Hematopoietic multipotent progenitor cell treated with erythropoietin and hydrocortisone succinate and interleukin-3 and kit ligand, for 15 days (in vitro differentiated cells): ENCODE measurements around the gene ATP8A2.
"Not testable (repeated sequence)": the region's sequence is repeated elsewhere in the genome, so short reads cannot be mapped to it uniquely, and the experiment has no call there.

Experiments
- DNase-seq: peaks from one replicate; pipeline ENCODE4 v3.0.0-alpha.2; 2015; ENCODE audit warnings: low spot score

ATP8A2 gene

DNA sequence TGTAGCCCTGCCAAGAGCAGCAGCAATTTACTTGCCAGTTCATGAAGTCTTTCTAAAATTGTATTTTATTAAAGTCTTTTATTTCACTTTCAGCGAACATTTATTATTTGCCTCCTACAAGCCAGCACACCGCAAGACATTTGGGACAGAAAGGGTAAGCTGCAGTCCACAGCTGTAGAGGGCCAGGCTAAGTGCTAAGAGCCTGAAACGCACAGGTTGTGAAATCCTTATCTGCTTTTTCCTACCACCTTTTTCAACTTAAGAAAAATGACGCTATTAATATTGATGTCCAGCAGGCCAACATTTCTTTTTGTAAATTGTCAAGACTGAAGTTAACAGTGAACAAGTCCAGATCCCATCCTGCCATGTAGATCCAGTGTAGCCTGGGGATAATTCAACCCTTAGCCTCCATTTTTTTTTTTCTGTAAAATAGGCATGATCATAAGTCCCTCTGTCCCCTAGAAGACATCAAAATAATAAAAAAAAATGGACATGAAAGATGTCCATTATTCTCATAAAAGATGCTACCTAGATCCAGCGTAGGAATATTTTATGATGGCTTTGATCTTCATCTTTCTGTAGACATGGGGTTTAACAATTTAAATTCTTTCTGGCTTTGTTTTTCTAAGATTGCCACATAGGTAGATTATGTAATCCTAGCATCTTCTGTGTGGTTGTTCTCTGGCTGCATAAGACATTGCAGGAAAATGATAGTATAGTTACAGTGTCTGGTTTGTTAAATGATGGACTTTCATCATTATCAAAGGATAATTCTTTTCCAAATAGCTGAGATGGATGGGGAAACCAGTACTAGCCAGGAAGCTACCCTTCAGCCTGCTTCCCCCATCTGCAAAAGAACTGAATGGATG lies 551.7 kb downstream of the ATP8A2 start:
- no peak for DNase-seq

- no peak for DNase-seq
Measured at GRCh38 chr13:25927363-25927762, 555.6 kb downstream of the ATP8A2 start.

GRCh38 chr13:25927932-25928331 lies 556.2 kb downstream of the ATP8A2 start:
- DNase-seq: no peak

- DNase-seq: no peak
Measured at GRCh38 chr13:25928941-25929505, 557.2 kb downstream of the ATP8A2 start.

- DNase-seq: no peak
Measured at GRCh38 chr13:25929816-25930215, 558.0 kb downstream of the ATP8A2 start.

GRCh38 chr13:25930653-25931052 lies 558.9 kb downstream of the ATP8A2 start:
- no peak for DNase-seq

DNA sequence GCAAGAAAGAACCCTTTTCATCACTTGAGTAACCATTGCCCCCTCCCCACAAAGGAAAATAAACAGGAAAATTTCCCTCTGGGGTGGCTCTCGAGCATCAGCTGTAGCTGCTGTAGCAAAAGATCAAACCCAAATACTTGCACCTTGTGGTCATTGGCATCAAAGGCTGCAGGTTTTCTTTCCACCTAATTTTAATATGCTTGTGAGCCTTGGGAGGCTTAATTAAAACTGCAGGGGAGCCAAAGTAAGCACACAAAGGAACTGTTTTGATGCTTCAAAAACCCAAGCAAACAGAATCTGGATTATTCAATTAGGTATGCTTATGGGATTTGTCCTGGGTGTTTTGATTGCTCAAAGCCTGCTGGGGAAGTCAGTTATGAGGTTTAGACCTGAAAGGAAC lies 560.6 kb downstream of the ATP8A2 start:
- DNase-seq: no peak

DNA sequence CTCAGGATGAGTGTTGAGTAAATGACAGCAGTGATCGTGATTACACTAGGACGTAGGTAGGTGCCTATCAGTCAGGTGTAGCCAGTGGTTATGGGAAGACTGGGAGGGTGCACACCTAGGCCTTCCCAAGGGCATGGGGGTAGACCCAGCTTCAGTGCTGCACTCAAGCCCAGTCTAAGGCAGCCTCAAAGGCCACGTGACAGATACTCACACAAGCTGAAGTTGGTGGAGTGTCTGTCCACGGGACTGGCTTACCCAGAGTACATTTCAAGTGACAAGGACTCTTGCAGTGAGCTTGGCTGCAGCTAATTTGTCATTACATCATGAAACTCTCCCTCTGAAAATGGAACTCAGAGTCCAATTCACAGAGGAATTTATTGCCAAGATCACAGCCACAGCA lies 561.7 kb downstream of the ATP8A2 start:
- no peak for DNase-seq

DNA sequence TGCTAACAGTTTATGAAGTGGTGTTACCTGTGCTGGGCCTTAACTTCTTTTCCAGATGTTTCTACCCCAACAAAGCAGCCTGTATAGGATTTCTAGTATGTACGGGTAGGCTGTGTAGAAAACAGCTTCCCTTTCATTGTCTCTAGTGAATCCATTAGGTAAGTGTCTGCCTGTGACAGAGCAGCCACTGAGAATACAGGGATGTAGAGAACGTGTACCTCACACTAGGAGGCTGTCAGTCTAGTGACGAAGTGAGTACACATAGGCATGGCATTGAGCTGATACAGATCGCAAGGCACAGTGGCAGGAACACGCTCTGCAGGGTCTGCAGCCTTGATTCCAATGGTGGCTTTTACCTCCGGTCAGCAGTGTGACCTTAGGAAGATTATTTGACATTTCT lies 562.4 kb downstream of the ATP8A2 start:
- DNase-seq: no peak

GRCh38 chr13:25939961-25940687 lies 568.4 kb downstream of the ATP8A2 start:
- DNase-seq: no peak

GRCh38 chr13:25943081-25943480 lies 571.3 kb downstream of the ATP8A2 start:
- no peak for DNase-seq

DNA sequence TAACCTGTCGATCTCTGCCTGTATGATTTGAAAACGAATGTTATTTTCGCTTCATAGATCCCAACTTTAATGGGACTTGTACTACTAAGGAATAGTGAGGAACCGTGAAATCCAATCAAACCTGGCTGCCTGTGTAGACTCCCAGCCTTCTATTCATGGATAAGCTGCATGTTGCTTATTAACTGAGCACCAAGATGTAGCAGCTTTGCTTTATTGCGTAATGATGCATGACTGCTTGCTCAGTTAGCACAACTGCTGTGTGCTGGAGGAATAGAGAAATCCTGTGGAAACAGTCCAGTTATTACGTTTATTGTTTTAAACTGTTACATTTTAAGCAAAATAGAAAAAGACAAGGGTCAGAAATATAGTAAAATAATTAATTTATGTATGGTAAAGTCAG lies 571.9 kb downstream of the ATP8A2 start:
- DNase-seq: no peak

DNA sequence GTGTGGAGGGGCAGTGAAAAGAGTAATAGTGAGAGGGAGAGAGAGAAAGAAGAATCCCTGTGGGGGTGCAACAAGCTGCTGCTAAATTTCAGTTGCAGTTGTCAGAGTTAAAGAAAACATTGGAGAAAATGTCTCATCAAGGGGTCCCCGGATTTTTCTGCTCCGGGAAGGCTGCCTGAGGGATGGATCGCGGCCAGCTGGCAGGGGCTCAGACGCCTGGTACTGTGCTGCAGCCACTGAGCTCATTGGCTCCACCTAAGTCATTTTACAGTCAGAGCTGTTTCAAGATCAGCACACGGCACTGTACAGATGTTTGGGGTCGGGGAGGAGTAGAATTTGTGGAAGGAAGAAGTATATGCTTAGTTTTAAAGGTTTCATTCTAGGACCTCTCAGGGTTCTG lies 573.8 kb downstream of the ATP8A2 start:
- DNase-seq: no peak

DNA sequence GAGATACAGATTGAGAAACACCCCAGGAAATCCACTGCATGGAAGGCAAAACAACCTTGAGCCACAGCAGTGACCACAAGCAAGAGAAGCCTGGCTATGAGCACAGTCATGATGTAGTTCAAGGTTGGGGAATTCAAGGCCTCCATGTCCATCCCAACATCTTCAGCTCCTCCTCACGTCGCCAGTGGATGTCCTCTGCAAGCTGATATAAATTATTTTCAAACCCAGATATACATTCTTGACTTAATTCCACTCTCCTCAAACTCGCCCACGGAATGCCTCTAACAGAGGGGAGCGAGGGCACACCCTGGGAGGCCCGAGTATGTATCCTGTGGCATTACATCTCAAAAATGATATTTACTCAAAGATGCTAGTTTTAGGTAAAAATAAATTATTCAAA lies 574.5 kb downstream of the ATP8A2 start:
- no peak for DNase-seq

GRCh38 chr13:25948910-25949309 lies 577.1 kb downstream of the ATP8A2 start:
- no peak for DNase-seq

DNA sequence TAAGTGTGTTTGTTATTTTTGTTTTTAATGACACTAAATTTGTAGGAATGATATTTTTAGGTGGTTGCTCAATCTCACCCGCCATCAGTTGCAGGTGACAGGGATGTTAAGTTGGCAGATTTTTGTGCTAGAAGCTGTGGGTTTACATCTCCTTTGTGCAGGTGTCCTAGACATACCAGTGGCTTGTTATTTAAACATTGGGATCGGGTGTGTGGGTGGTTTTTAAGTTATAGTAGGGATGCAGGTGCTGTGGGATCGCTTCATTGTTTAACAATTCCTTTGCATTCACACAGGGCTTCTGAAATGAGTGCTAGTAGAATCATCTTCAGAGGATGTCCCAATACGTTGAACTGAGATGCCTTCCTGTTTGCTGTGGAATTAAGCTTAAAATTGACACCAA lies 580.1 kb downstream of the ATP8A2 start:
- no peak for DNase-seq

- DNase-seq: not testable (repeated sequence)
Measured at GRCh38 chr13:25954080-25954479, 582.3 kb downstream of the ATP8A2 start.

- DNase-seq: not testable (repeated sequence)
Measured at GRCh38 chr13:25954943-25955342, 583.2 kb downstream of the ATP8A2 start.

DNA sequence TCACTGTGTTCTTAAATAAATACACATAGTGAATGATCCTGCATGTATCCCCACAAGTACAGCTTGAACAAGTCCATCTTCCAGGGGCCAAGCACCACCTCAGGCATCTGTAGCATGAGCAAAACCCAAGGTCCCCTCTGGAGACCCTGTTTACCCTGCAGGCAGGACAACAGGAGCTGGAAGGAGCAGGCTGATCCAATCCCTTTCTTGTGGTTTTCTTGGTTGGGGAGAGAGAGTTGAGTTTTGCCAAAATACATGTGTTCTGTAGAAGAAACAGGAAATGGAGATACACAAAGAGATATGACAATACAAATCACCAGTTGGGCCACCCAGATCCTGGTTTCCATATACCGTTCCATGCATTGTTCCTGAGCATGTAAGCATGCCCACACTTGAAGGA lies 587.2 kb downstream of the ATP8A2 start:
- DNase-seq: no peak

- no peak for DNase-seq
Measured at GRCh38 chr13:25961294-25961693, 589.5 kb downstream of the ATP8A2 start.

DNA sequence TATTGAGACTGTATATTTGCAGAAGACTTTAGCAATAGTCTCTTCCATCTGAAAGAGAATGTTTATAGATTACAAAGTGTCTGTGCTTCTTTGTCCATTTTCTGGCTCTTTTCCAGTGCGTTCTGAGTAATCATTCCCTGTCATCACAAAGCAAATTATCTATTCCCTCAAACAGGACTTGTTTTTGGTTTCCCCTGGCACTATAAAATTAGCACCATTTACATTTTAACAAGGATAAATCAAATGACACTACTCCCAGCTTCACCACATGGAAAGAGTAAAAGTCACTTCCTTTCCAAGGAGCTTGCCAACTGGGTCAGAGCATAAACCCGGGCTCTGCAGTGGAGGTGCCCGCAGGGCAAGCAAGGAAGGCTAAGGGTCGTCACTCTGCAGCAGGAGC lies 591.9 kb downstream of the ATP8A2 start:
- DNase-seq: no peak

DNA sequence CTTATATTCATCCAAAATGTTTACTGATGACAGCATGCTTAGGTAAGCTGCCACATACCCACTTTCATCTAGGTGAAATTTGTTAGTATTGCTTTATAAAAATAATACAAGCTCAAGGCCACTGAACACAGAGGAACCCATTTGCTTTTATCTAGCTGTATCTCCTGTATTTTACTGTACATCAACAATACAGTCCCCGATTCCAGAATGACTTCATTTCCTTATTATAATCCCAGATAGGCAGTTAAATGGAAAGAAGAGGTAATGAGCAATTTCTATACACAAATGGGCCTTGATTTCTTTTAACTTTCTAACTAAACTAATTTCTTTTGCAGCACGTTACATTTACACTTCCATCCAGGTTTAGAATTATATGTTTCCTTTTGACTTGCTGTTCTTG lies 593.8 kb downstream of the ATP8A2 start:
- no peak for DNase-seq

DNA sequence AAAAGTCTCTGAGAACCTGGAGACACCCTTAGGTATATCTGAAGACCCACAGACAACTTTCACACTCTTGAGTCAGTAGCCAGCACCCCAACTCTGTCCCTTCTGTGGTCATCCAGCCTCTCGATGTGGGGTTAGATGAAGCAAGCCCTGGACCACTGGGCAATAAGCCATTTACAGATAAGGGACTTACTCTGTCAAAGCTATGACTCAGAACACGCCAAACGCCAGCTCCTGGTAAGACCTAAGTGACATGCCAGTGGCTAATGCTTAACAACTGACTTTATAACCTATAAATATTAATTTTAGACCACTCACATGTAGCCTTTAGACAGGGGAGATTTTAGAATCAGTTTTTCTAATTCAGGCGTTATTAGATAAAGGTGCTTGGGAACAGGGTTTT lies 594.3 kb downstream of the ATP8A2 start:
- no peak for DNase-seq
